DND-41 (cell line): Measurements from ENCODE around the gene CXXC1.

ENCODE experiments used
- CTCF ChIP-seq: IDR thresholded peaks from 2 replicates; pipeline ENCODE4 v1.5.1; 2012; ENCODE audit warnings: borderline replicate concordance, low read length, moderate library complexity, mild to moderate bottlenecking; ENCODE audit not compliant: poor library complexity, severe bottlenecking; ENCODE audit errors: extremely low read depth
- EZH2 ChIP-seq: IDR thresholded peaks from 3 replicates; pipeline ENCODE4 v1.6.1; 2012; ENCODE audit warnings: borderline replicate concordance, low read depth, mild to moderate bottlenecking, moderate library complexity, low read length, inconsistent platforms; ENCODE audit not compliant: severe bottlenecking

GRCh38 chr18:50273203-50274043 lies 14.1 kb downstream of the CXXC1 start:
- TF ChIP-seq CTCF (no peak), EZH2 (no peak)
